ENCODE data around the gene CWC27. TPM values are rescaled to one million over a fixed set of nuclear protein-coding genes. Genes with fewer than 3 reads are reported as not detected.

Gene CWC27
- polyA plus RNA-seq, 1 donor, result 38.6 TPM

- no peak for DNase-seq
Observed at GRCh38 chr5:64977779-64978178, 209.0 kb downstream of the CWC27 start.

GRCh38 chr5:64978546-64978945 is 209.8 kb downstream of the CWC27 start:
- DNase-seq, result no peak

- no peak for DNase-seq
Observed at GRCh38 chr5:64979531-64979930, 210.8 kb downstream of the CWC27 start.

- no peak for DNase-seq
Observed at GRCh38 chr5:64980176-64980575, 211.4 kb downstream of the CWC27 start.

GRCh38 chr5:64987768-64988167 is 219.0 kb downstream of the CWC27 start:
- no peak for DNase-seq

- DNase-seq, result no peak
Observed at GRCh38 chr5:65009207-65009606, 240.5 kb downstream of the CWC27 start.

- DNase-seq, result no peak
Observed at GRCh38 chr5:65010841-65011240, 242.1 kb downstream of the CWC27 start.

GRCh38 chr5:65012301-65012892 is 243.7 kb downstream of the CWC27 start:
- no peak for DNase-seq

- no peak for DNase-seq
Observed at GRCh38 chr5:65013166-65013565, 244.4 kb downstream of the CWC27 start.

GRCh38 chr5:65014769-65015168 is 246.0 kb downstream of the CWC27 start:
- no peak for DNase-seq

- DNase-seq, result no peak
Observed at GRCh38 chr5:65015767-65016166, 247.0 kb downstream of the CWC27 start.

GRCh38 chr5:65017636-65018035 is 248.9 kb downstream of the CWC27 start:
- no peak for DNase-seq

GRCh38 chr5:65018763-65019162 is 250.0 kb downstream of the CWC27 start:
- DNase-seq, result no peak

- no peak for DNase-seq
Observed at GRCh38 chr5:65020492-65020891, 251.8 kb downstream of the CWC27 start.

- DNase-seq, result no peak
Observed at GRCh38 chr5:65021527-65022226, 252.9 kb downstream of the CWC27 start.

- no peak for DNase-seq
Observed at GRCh38 chr5:65022932-65023331, 254.2 kb downstream of the CWC27 start.

GRCh38 chr5:65024681-65025080 is 256.0 kb downstream of the CWC27 start:
- no peak for DNase-seq

- DNase-seq, result no peak
Observed at GRCh38 chr5:65026816-65027548, 258.3 kb downstream of the CWC27 start.

- DNase-seq, result no peak
Observed at GRCh38 chr5:65029178-65029577, 260.4 kb downstream of the CWC27 start.

GRCh38 chr5:65030056-65030455 is 261.3 kb downstream of the CWC27 start:
- no peak for DNase-seq

GRCh38 chr5:65032250-65032649 is 263.5 kb downstream of the CWC27 start:
- no peak for DNase-seq

- no peak for DNase-seq
Observed at GRCh38 chr5:65034029-65034812, 265.5 kb downstream of the CWC27 start.

- no peak for DNase-seq
Observed at GRCh38 chr5:65034813-65035209, 266.1 kb downstream of the CWC27 start.

Data from left kidney (tissue), 2 donors.